ENCODE data around the gene PPP1R14C.

The PPP1R14C gene

GRCh38 chr6:150203871-150204545 lies 61.2 kb downstream of the PPP1R14C start:
- no peaks in the 10 kb centered on the region for H3K27me3 ChIP-seq (ENCODE audit: insufficient read depth, low read depth, severe bottlenecking)
- no peaks in the 10 kb centered on the region for H3K9me3 ChIP-seq (ENCODE audit: severe bottlenecking)
- no peak overlapping the region for H3K27ac ChIP-seq
- no peak for DNase-seq
- TF ChIP-seq CTCF (IDR thresholded peaks at IDR 0.05; ENCODE audit: low read depth, low read length): peak; percentile 21; the same call in 1 of the 2 replicates
- no peak overlapping the region for H3K4me3 ChIP-seq (ENCODE audit: low read depth, low read length)
- H3K36me3 ChIP-seq: no peaks in the 10 kb centered on the region

- no peak for TF ChIP-seq CTCF (IDR thresholded peaks at IDR 0.05; ENCODE audit: low read depth, low read length)
- H3K36me3 ChIP-seq: no peaks in the 10 kb centered on the region
- no peak for DNase-seq
- H3K9me3 ChIP-seq (ENCODE audit: severe bottlenecking): no peaks in the 10 kb centered on the region
- no peak overlapping the region for H3K27ac ChIP-seq
- H3K4me3 ChIP-seq (ENCODE audit: low read depth, low read length): no peak overlapping the region
- no peaks in the 10 kb centered on the region for H3K27me3 ChIP-seq (ENCODE audit: insufficient read depth, low read depth, severe bottlenecking)
These were observed 62.0 kb downstream of the PPP1R14C start for GRCh38 chr6:150204705-150205472.

- no peak for DNase-seq
These were observed 65.2 kb downstream of the PPP1R14C start for GRCh38 chr6:150207931-150208570.

GRCh38 chr6:150208611-150209352 lies 65.9 kb downstream of the PPP1R14C start:
- H3K27me3 ChIP-seq (ENCODE audit: insufficient read depth, low read depth, severe bottlenecking): no peaks in the 10 kb centered on the region
- no peak for DNase-seq

More at GRCh38 chr6:150207931-150208570, 65.2 kb downstream of the PPP1R14C start:
- H3K36me3 ChIP-seq: no peaks in the 10 kb centered on the region
- no peaks in the 10 kb centered on the region for H3K27me3 ChIP-seq (ENCODE audit: insufficient read depth, low read depth, severe bottlenecking)
- TF ChIP-seq CTCF (IDR thresholded peaks at IDR 0.05; ENCODE audit: low read depth, low read length): no peak
- H3K27ac ChIP-seq: no peak overlapping the region
- no peaks in the 10 kb centered on the region for H3K9me3 ChIP-seq (ENCODE audit: severe bottlenecking)
- no peak overlapping the region for H3K4me3 ChIP-seq (ENCODE audit: low read depth, low read length)

More at GRCh38 chr6:150208611-150209352, 65.9 kb downstream of the PPP1R14C start:
- Histone ChIP-seq H3K36me3 (no peaks in the 10 kb centered on the region), H3K4me3 (ENCODE audit: low read depth, low read length) (no peak overlapping the region), H3K27ac (no peak overlapping the region), H3K9me3 (ENCODE audit: severe bottlenecking) (no peaks in the 10 kb centered on the region)
- TF ChIP-seq CTCF (IDR thresholded peaks at IDR 0.05; ENCODE audit: low read depth, low read length): no peak
